Activated naive CD8-positive, alpha-beta T cell treated with anti-CD3 and anti-CD28 coated beads for 36 hours (primary cell): Measurements from ENCODE around the gene PPIC. TPM values are rescaled to one million over a fixed set of nuclear protein-coding genes. Genes with fewer than 3 reads are reported as not detected.

Source experiments
- DNase-seq: peaks from one replicate; pipeline ENCODE4 v3.0.0; 2021
- H3K27ac Mint-ChIP-seq: one replicate; pipeline ENCODE4 v1.8.0; 2022; ENCODE audit warnings: mild to moderate bottlenecking, moderate library complexity, mixed read lengths
- H3K27me3 Mint-ChIP-seq: one replicate; pipeline ENCODE4 v1.8.0; 2022; ENCODE audit warnings: mild to moderate bottlenecking, mixed read lengths
- H3K36me3 Mint-ChIP-seq: one replicate; pipeline ENCODE4 v1.8.0; 2021; ENCODE audit warnings: mild to moderate bottlenecking, mixed read lengths
- H3K4me1 Mint-ChIP-seq: one replicate; pipeline ENCODE4 v1.8.0; 2021; ENCODE audit warnings: mixed read lengths
- H3K4me3 Mint-ChIP-seq: one replicate; pipeline ENCODE4 v1.8.0; 2022; ENCODE audit warnings: mild to moderate bottlenecking, moderate library complexity, mixed read lengths
- H3K9me3 Mint-ChIP-seq: one replicate; pipeline ENCODE4 v1.8.0; 2022; ENCODE audit warnings: mixed read lengths
- total RNA-seq, 2 experiments: library from RNA; stranded (reverse); gene quantifications; one replicate each; pipeline ENCODE4 v1.2.3, GENCODE V29; 2021

Gene PPIC
- not detected for total RNA-seq

DNA sequence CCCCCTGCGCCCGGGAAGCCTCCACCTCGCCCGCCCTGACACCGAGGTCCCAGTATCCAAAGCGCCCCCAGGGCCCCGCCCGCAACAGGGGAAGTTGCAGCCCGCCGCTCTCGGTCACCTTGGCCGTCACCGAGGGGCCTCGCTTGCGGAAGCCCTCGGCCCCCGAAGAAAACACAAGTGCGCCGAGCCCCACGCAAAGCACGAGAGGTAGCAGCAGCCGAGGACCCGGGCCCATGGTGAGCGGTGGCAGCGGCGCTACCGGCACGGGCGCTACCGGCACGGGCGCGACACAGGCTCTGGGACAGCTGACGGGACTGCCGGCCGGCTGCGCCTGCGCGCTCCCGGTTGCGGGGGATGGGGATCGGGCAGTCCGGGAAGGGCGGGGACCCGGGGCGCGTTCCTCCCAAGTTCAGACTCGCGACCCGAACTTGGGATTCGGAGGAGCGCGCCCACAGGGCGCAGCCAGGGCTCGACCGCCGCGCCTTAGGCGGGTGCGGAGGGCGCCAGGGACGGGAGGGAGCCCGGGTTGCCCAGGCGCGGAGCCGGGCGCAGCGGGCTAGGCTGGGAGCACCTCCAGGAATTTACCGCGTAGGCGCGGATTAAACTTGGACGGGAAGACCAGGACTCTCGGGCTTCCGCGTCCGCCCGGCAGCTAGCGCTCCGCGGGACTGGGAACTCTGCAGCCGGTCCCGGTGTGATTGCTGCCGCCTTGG, at the start of gene PPIC:
Gene PPIC, minus strand, starts transcription at position 335 of the 713 bp plus-strand sequence. Its CDS starts 100 bp downstream, at position 235.
- peak; percentile 18 for DNase-seq
- Mint-ChIP-seq H3K27me3 (peaks cover 77% of the 10 kb centered on the region), H3K27ac (no peak within 1 kb of the TSS)

DNA sequence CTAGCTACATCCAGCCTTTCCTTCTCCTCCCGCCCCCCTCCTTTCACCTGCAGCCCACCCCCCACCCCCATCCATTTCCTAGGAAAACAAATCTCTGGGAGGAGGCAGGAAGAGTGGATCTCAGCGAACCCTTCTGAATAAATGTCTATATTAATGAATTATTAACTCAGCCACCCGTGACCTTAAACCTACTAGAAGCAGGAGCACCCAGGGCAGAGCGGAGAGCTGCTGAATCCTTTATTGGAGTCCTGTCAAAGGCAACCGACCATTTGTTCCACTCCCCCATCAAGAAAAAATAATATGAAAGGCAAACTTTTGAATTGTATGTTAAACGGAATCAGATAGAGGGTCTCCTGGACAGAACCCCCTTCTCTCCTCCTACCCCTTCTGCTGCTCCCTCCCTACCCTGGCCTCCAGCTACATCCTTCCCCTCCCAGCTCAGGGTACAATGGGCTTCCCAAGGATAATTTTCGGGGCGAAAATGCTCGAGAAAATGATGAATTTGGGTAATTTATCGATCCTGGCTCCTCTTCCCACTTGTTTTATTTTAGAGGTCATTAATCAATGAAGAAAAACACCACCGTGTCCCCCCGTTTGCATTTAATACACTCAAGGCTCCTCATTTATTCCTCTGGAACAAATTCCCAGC, 49.2 kb upstream of the PPIC start:
- H3K27me3 Mint-ChIP-seq: peaks cover 74% of the 10 kb centered on the region
- DNase-seq: no peak
- no peak overlapping the region for H3K4me3 Mint-ChIP-seq
- H3K4me1 Mint-ChIP-seq: peaks cover 15% of the 10 kb centered on the region
- H3K27ac Mint-ChIP-seq: no peak overlapping the region
- H3K36me3 Mint-ChIP-seq: no peaks in the 10 kb centered on the region
- H3K9me3 Mint-ChIP-seq: no peaks in the 10 kb centered on the region

More for the DNA sequence above, at the start of gene PPIC:
- no peaks in the 10 kb centered on the region for H3K9me3 Mint-ChIP-seq
- H3K36me3 Mint-ChIP-seq: no peaks in the 10 kb centered on the region
- peaks cover 12% of the 10 kb centered on the region for H3K4me1 Mint-ChIP-seq
- peak within 1 kb of the TSS; percentile 46 for H3K4me3 Mint-ChIP-seq

DNA sequence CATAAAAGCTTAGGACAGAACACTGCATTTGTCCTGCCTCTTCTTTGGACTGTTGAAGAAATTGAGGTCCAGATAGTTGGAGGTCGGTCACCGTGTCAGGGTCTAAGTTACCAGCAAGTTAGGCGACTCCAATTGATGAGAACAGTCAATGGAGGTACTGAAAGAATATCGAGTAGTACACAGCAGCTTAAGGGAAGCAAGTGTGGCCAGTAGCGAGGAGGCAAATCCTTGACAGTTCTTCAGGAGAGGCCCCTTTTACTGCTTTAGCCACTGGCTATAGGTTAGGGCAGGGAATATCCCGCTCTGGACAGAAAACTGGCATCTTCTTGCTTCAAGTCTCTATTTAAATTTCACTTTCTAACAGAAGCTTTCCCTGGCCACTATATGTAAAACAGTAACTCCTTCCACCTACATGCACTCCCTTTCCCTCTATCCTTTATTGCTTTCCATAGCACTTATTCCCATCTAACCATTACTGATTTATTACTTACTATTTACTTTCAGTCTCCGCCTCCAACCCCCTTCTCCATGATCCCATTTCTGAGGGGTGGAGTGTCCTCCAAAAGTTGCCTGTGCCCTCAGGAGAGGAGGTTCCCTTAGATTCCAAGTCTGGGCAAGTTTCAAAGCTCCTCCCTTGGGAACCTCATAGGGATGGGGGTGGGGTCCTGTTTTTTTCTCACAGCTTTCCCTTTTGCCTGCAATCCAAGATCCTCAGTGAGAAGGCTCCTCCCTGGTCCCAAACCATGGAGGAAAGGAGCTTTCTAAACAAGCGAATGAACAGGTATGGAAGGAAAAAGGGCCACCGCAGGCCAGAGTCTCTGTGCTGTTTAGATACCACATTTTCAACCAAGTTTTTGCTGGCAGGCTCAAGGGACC, 48.4 kb upstream of the PPIC start:
- peaks cover 66% of the 10 kb centered on the region for H3K27me3 Mint-ChIP-seq
- no peak for DNase-seq

GRCh38 chr5:123083298-123083697, 46.8 kb upstream of the PPIC start:
- no peaks in the 10 kb centered on the region for H3K9me3 Mint-ChIP-seq
- H3K36me3 Mint-ChIP-seq: no peaks in the 10 kb centered on the region
- H3K27ac Mint-ChIP-seq: no peak overlapping the region
- no peak overlapping the region for H3K4me3 Mint-ChIP-seq
- peaks cover 60% of the 10 kb centered on the region for H3K27me3 Mint-ChIP-seq
- H3K4me1 Mint-ChIP-seq: peaks cover 10% of the 10 kb centered on the region
- DNase-seq: no peak

More for the DNA sequence above, 48.4 kb upstream of the PPIC start:
- Mint-ChIP-seq H3K27ac (no peak overlapping the region), H3K4me1 (peaks cover 14% of the 10 kb centered on the region), H3K9me3 (no peaks in the 10 kb centered on the region), H3K4me3 (no peak overlapping the region), H3K36me3 (no peaks in the 10 kb centered on the region)

- Mint-ChIP-seq H3K4me3 (no peak overlapping the region), H3K27me3 (peaks cover 52% of the 10 kb centered on the region), H3K36me3 (no peaks in the 10 kb centered on the region), H3K27ac (no peak overlapping the region), H3K4me1 (no peaks in the 10 kb centered on the region), H3K9me3 (no peaks in the 10 kb centered on the region)
- no peak for DNase-seq
Observed at GRCh38 chr5:123080215-123080614, 43.7 kb upstream of the PPIC start.

DNA sequence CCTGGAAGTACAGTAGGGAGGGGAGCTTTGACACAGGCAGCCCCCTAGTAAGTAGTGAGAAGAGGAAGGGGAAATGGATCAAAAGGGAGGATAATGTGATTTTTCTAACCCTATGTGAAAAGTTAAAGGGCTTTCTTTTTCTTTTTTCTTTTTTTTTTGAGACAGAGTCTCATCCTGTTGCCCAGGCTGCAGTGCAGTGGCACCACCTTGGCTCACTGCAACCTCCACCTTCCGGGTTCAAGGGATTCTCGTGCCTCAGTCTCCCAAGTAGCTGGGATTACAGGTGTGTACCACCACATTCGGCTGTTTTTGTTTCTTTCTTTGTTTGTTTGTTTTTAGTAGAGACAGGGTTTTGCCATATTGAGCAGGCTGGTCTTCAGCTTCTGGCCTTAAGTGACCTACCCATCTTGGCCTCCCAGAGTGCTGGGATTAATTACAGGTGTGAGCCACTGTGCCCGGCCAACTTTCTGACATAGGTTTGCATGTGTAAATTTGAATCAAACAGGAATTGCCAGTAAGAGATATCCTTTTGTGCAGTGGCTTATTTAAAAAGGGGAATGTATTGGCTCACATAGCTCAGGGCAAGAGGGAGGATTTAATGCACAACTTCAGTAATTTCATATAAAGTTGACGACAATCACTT, 39.1 kb upstream of the PPIC start:
- Mint-ChIP-seq H3K4me3 (no peak overlapping the region), H3K27me3 (peaks cover 29% of the 10 kb centered on the region), H3K4me1 (no peaks in the 10 kb centered on the region), H3K36me3 (no peaks in the 10 kb centered on the region), H3K27ac (no peak overlapping the region), H3K9me3 (no peaks in the 10 kb centered on the region)
- no peak for DNase-seq

GRCh38 chr5:123068368-123068938, 31.9 kb upstream of the PPIC start:
- no peak for DNase-seq
- no peaks in the 10 kb centered on the region for H3K9me3 Mint-ChIP-seq
- no peak overlapping the region for H3K4me3 Mint-ChIP-seq
- peaks cover 20% of the 10 kb centered on the region for H3K27me3 Mint-ChIP-seq
- H3K4me1 Mint-ChIP-seq: no peaks in the 10 kb centered on the region
- H3K36me3 Mint-ChIP-seq: no peaks in the 10 kb centered on the region
- H3K27ac Mint-ChIP-seq: no peak overlapping the region

DNA sequence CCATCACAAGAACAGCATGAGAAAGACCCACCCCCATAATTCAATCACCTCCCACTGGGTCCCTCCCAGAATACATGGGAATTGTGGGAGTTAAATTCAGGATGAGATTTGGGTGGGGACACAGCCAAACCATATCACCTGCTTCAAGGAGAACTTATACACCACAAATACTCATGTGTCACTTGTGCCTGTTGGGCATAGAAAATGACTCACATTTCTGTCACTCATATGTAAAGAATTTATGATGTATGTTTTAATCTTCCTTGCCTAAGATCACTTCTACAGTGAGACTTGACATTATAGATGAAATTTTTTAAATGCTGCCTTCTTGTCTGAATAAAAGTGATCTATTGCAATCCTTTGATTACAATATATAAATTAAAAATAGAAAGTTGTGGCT, 29.5 kb upstream of the PPIC start:
- H3K36me3 Mint-ChIP-seq: no peaks in the 10 kb centered on the region
- peaks cover 3% of the 10 kb centered on the region for H3K9me3 Mint-ChIP-seq
- no peak overlapping the region for H3K27ac Mint-ChIP-seq
- no peak overlapping the region for H3K4me3 Mint-ChIP-seq
- no peaks in the 10 kb centered on the region for H3K4me1 Mint-ChIP-seq
- DNase-seq: no peak
- peaks cover 20% of the 10 kb centered on the region for H3K27me3 Mint-ChIP-seq

GRCh38 chr5:123059455-123059854, 22.9 kb upstream of the PPIC start:
- DNase-seq: no peak
- Mint-ChIP-seq H3K4me1 (no peaks in the 10 kb centered on the region), H3K9me3 (peaks cover 3% of the 10 kb centered on the region), H3K4me3 (no peak overlapping the region), H3K36me3 (no peaks in the 10 kb centered on the region), H3K27me3 (peaks cover 27% of the 10 kb centered on the region), H3K27ac (no peak overlapping the region)

DNA sequence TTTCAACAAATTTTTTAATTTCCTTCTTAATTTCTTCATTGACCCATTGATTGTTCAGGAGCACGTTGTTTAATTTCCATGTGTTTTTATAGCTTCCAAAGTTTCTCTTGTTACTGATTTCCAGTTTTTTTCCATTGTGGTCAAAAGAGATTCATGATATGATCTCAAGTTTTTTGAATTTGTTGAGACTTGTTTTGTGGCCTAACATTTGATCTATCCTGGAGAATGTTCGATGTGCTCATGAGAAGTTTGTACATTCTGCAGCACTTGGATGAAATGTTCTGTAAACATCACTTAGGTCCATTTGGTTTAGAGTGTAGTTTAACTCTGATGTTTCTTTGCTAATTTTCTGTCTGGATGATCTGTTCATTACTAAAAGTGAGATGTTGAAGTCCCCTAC, 14.7 kb upstream of the PPIC start:
- DNase-seq: no peak
- H3K4me3 Mint-ChIP-seq: no peak overlapping the region
- no peak overlapping the region for H3K27ac Mint-ChIP-seq
- peaks cover 56% of the 10 kb centered on the region for H3K27me3 Mint-ChIP-seq
- H3K9me3 Mint-ChIP-seq: peaks cover 3% of the 10 kb centered on the region
- H3K36me3 Mint-ChIP-seq: no peaks in the 10 kb centered on the region
- no peaks in the 10 kb centered on the region for H3K4me1 Mint-ChIP-seq

- no peaks in the 10 kb centered on the region for H3K36me3 Mint-ChIP-seq
- peaks cover 53% of the 10 kb centered on the region for H3K27me3 Mint-ChIP-seq
- no peak overlapping the region for H3K27ac Mint-ChIP-seq
- H3K4me3 Mint-ChIP-seq: no peak overlapping the region
- H3K9me3 Mint-ChIP-seq: peaks cover 3% of the 10 kb centered on the region
- no peaks in the 10 kb centered on the region for H3K4me1 Mint-ChIP-seq
- no peak for DNase-seq
Observed at GRCh38 chr5:123047706-123048105, 11.2 kb upstream of the PPIC start.

GRCh38 chr5:123046222-123046621, 9.7 kb upstream of the PPIC start:
- Mint-ChIP-seq H3K4me1 (no peaks in the 10 kb centered on the region), H3K9me3 (no peaks in the 10 kb centered on the region)

DNA sequence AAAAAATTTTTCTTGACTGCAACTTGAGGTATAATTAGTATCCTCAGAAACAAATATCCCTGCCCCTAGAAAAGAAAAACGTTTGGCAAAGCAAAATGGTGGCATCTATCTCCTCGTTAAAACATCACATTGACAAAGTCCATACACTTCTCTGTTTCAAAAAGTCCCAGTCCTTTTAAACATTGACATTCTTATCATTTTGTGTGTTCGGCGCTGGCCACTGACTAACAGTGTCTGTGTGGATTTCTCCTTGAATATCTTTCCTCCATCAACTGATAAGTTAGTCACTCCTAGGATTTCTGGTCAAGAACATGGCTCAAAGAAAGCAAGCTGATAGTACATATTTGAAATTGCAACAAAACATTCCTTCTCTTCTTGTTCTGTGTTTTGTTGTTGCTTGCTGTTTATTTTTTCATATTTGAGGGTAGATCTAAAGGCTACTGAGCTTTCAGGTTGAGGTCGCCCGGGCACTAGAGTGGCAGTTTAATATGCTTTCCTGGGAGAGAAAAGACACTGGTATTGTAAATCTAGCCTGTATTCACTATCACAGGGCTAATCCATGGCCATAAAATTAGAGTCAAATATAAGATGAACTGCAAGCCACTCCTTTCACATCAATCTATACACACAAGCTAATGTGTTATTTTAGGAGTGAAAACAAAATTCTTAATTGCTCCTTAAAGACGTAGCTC, 8.5 kb upstream of the PPIC start:
- no peaks in the 10 kb centered on the region for H3K9me3 Mint-ChIP-seq
- peaks cover 41% of the 10 kb centered on the region for H3K27me3 Mint-ChIP-seq
- H3K4me1 Mint-ChIP-seq: no peaks in the 10 kb centered on the region
- H3K27ac Mint-ChIP-seq: no peak overlapping the region
- H3K4me3 Mint-ChIP-seq: no peak overlapping the region
- no peak for DNase-seq
- H3K36me3 Mint-ChIP-seq: no peaks in the 10 kb centered on the region

More at GRCh38 chr5:123046222-123046621, 9.7 kb upstream of the PPIC start:
- Mint-ChIP-seq H3K36me3 (no peaks in the 10 kb centered on the region), H3K27me3 (peaks cover 49% of the 10 kb centered on the region), H3K4me3 (no peak overlapping the region), H3K27ac (no peak overlapping the region)
- no peak for DNase-seq

DNA sequence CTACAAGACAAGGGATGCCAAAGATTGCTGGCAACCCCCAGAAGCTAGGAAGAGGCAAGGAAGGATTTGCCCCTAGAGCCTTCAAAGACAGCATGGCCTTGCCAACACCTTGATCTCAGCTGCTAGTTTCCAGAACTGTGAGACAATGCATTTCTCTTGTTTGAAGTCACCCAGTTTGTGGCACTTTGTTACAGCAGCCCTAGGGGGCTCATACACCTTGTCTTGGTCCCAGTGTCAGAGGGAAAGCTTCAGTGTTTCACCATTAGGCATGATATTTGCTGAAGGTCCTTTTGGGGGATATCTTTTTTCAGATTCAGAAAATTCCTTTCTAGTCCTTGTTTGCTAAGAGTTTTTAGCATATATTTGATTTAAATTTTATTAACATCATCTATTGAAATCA, 3.1 kb upstream of the PPIC start:
- H3K9me3 Mint-ChIP-seq: no peaks in the 10 kb centered on the region
- no peak overlapping the region for H3K4me3 Mint-ChIP-seq
- H3K36me3 Mint-ChIP-seq: no peaks in the 10 kb centered on the region
- H3K27ac Mint-ChIP-seq: no peak overlapping the region
- H3K4me1 Mint-ChIP-seq: peaks cover 12% of the 10 kb centered on the region
- DNase-seq: no peak
- H3K27me3 Mint-ChIP-seq: peaks cover 64% of the 10 kb centered on the region
